SK-N-SH (cell line): ENCODE results near the gene UBA1. TPM values are rescaled to one million over a fixed set of nuclear protein-coding genes. Genes with fewer than 3 reads are reported as not detected.

ENCODE experiments used
- CTCF ChIA-PET: fragments of 300-600, 350-600 bp; formaldehyde crosslinking; extraction: SDS; loops from one replicate; lab custom pipeline; 2021; lab: Yijun Ruan, JAX
- POLR2A ChIA-PET: fragments of 350-600 bp; sonication (Branson Sonifier 250); formaldehyde crosslinking; extraction: SDS; loops from one replicate; lab custom pipeline; 2020; ENCODE audit warnings: antibody characterized with exemption, inconsistent platforms; lab: Yijun Ruan, JAX
- DNase-seq: peaks from one replicate; pipeline ENCODE4 v3.0.0; 2012
- H2AFZ ChIP-seq: fragments of 200-600 bp; sonication (generic); 2 replicates; pipeline ENCODE4 v1.8.1; 2016; ENCODE audit warnings: antibody characterized with exemption, mild to moderate bottlenecking, low read depth
- H3F3A ChIP-seq: fragments of 200-600 bp; sonication (generic); replicated peaks from 2 replicates; pipeline ENCODE3; 2016; ENCODE audit warnings: antibody characterized with exemption, mild to moderate bottlenecking; ENCODE audit not compliant: insufficient read depth
- H3K27ac ChIP-seq, 2 experiments: fragments of 200-500 bp in 1 of 2; fragments of 200-600 bp in 1 of 2; sonication (Bioruptor generic) in 1 of 2; sonication (generic), shearing (Covaris generic) in 1 of 2; 2 replicates each; pipeline versions ENCODE4 v1.5.1 to v1.6.1; 2014 to 2016; ENCODE audit warnings: low read depth in 2 of 2, inconsistent platforms in 1 of 2, low read length in 1 of 2, mild to moderate bottlenecking in 1 of 2, mixed read lengths in 1 of 2
- H3K27me3 ChIP-seq: fragments of 200-600 bp; sonication (generic), shearing (Covaris generic); 2 replicates; pipeline ENCODE4 v1.6.1; 2016; ENCODE audit warnings: mixed run types; ENCODE audit not compliant: insufficient read depth
- H3K36me3 ChIP-seq, 2 experiments: fragments of 200-500 bp in 1 of 2; fragments of 200-600 bp in 1 of 2; sonication (Bioruptor generic) in 1 of 2; sonication (generic) in 1 of 2; replicated peaks in 1 of 2; 2 replicates each; pipeline versions ENCODE3 to v1.5.1; 2014 to 2016; ENCODE audit warnings: low read length in 1 of 2, mild to moderate bottlenecking in 1 of 2; ENCODE audit not compliant: insufficient read depth in 2 of 2, control insufficient read depth in 1 of 2
- H3K4me1 ChIP-seq, 2 experiments: fragments of 200-500 bp in 1 of 2; fragments of 200-600 bp in 1 of 2; sonication (Bioruptor generic) in 1 of 2; sonication (generic), shearing (Covaris generic) in 1 of 2; 2 replicates each; pipeline versions ENCODE4 v1.5.1 to v1.6.1; 2014 to 2016; ENCODE audit warnings: low read depth in 1 of 2, low read length in 1 of 2, mixed run types in 1 of 2; ENCODE audit not compliant: insufficient read depth in 2 of 2, control insufficient read depth in 1 of 2
- H3K4me2 ChIP-seq: fragments of 200-600 bp; sonication (generic), shearing (Covaris generic); 2 replicates; pipeline ENCODE4 v1.6.1; 2017; ENCODE audit warnings: mixed run types
- H3K4me3 ChIP-seq, 2 experiments: fragments of 200-500 bp in 1 of 2; fragments of 200-600 bp in 1 of 2; sonication (Bioruptor generic) in 1 of 2; sonication (generic), shearing (Covaris generic) in 1 of 2; 2 replicates each; pipeline versions ENCODE4 v1.5.1 to v1.8.1; 2014 to 2016; ENCODE audit warnings: low read depth in 2 of 2, inconsistent platforms in 1 of 2, low read length in 1 of 2, mild to moderate bottlenecking in 1 of 2, mixed read lengths in 1 of 2, moderate library complexity in 1 of 2
- H3K79me2 ChIP-seq: fragments of 200-600 bp; sonication (generic); 2 replicates; pipeline ENCODE4 v1.8.1; 2017; ENCODE audit warnings: mild to moderate bottlenecking; ENCODE audit not compliant: insufficient read depth
- H3K9ac ChIP-seq: fragments of 200-600 bp; sonication (generic); 2 replicates; pipeline ENCODE4 v1.6.1; 2017; ENCODE audit warnings: mixed run types
- H3K9me2 ChIP-seq: fragments of 200-600 bp; sonication (generic); 2 replicates; pipeline ENCODE4 v1.6.1; 2017; ENCODE audit warnings: mixed run types
- H3K9me3 ChIP-seq: fragments of 200-600 bp; sonication (generic); 2 replicates; pipeline ENCODE4 v1.6.1; 2017; ENCODE audit warnings: mixed run types, mild to moderate bottlenecking, moderate library complexity
- H4K20me1 ChIP-seq: fragments of 200-600 bp; sonication (generic); 2 replicates; pipeline ENCODE4 v1.6.1; 2017; ENCODE audit warnings: mild to moderate bottlenecking, mixed run types; ENCODE audit not compliant: insufficient read depth
- FOXJ3 ChIP-seq: sonication (generic); formaldehyde crosslinking; IDR thresholded peaks from 2 replicates; pipeline ENCODE4 v1.5.1; 2020; ENCODE audit warnings: mild to moderate bottlenecking, missing genetic modification reagents
- PBX3 ChIP-seq: IDR thresholded peaks from 2 replicates; pipeline ENCODE4; 2012
- YY1 ChIP-seq: IDR thresholded peaks from 2 replicates; pipeline ENCODE4 v1.4.0; 2012; ENCODE audit warnings: low read depth, mild to moderate bottlenecking
- WGBS: methylation state at CpG from one replicate; pipeline ENCODE4 v1.1.6; 2017; ENCODE audit warnings: low lambda C conversion rate; 5-methylcytosine and 5-hydroxymethylcytosine counted together
- polyA plus RNA-seq, 3 experiments: library from polyadenylated mRNA; depleted of rRNA; stranded (reverse); fragments of >200 nt; gene quantifications; 2 replicates each; pipeline ENCODE4 v1.2.3, GENCODE V29; 2012
- TF ChIP-seq, protein P1 (sequence below): fragments of 200-600 bp; sonication (generic); IDR thresholded peaks from 2 replicates; pipeline ENCODE4 v1.6.1; 2017; ENCODE audit warnings: antibody characterized with exemption, mild to moderate bottlenecking, moderate library complexity
- TF ChIP-seq, protein P2 (sequence below): IDR thresholded peaks from 2 replicates; pipeline ENCODE4 v1.4.0; 2012; ENCODE audit warnings: low read depth, borderline replicate concordance

The UBA1 gene
- polyA plus RNA-seq, 1 of the 3 experiments (the other 2 are of a cell fraction) = 283 TPM

GRCh38 chrX:47197526-47197925, 3.9 kb downstream of the UBA1 start:
- Histone ChIP-seq H3K27me3 (no peaks in the 10 kb centered on the region), H3F3A (no peaks in the 10 kb centered on the region), H3K79me2 (peaks cover 57% of the 10 kb centered on the region), H3K9me3 (no peaks in the 10 kb centered on the region), H3K9me2 (no peaks in the 10 kb centered on the region), H4K20me1 (peaks cover 54% of the 10 kb centered on the region), H3K9ac (no peak overlapping the region), H3K4me3 (no peak overlapping the region), H3K4me1 (peaks cover 16 to 36% of the 10 kb centered on the region in 2 experiments), H2AFZ (no peak overlapping the region), H3K36me3 (peaks cover 60 to 64% of the 10 kb centered on the region in 2 experiments), H3K4me2 (peak overlapping the region; percentile 86), H3K27ac (no peak overlapping the region)
- 89% methylated on average over 7 of the region's 7 CpGs for WGBS
- ChIA-PET CTCF (no interaction called here), POLR2A (interaction anchor here (0.6 kb wide), 1 partner anchor 186 kb away, joined by 4 read pairs; no protein-coding TSS in a partner anchor)
- TF ChIP-seq PBX3 (no peak), FOXJ3 (CRISPR knock-in tag) (no peak)
- TF ChIP-seq, protein P1, sequence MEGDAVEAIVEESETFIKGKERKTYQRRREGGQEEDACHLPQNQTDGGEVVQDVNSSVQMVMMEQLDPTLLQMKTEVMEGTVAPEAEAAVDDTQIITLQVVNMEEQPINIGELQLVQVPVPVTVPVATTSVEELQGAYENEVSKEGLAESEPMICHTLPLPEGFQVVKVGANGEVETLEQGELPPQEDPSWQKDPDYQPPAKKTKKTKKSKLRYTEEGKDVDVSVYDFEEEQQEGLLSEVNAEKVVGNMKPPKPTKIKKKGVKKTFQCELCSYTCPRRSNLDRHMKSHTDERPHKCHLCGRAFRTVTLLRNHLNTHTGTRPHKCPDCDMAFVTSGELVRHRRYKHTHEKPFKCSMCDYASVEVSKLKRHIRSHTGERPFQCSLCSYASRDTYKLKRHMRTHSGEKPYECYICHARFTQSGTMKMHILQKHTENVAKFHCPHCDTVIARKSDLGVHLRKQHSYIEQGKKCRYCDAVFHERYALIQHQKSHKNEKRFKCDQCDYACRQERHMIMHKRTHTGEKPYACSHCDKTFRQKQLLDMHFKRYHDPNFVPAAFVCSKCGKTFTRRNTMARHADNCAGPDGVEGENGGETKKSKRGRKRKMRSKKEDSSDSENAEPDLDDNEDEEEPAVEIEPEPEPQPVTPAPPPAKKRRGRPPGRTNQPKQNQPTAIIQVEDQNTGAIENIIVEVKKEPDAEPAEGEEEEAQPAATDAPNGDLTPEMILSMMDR = no peak
- no peak for DNase-seq

DNA sequence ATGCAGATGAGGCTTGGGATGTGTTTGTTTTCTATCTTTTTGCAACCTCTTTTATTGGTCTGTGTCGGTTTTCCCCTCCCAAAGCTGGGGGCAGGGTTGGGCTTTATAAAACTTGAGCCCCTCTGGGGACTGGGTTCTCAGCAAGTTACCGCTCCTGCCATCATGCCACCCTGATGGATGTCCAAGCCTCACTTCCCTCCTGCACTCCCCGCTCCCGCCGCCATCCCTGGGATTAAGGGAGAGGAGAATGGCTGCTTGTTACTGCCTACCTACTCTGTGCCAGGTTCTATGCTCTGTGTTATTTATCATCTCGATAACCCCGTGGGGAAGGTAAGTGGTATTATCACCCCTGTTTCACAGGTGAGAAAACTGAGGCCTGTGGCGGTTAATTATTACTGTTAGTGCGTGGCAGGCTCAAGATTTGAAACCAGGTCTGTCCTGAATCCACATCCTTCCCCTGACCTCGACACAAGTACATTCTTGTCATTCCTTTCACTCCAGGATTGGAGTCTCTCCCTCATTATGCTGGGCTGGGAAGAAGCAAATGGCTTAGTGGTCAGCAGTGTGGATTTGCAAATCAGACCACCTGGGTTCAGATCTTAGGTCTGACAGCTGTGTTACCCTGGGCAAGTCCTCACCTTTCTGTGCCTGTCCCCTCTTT, 4.5 kb downstream of the UBA1 start:
- no peak for DNase-seq
- CTCF ChIA-PET = interaction anchor here (1.3 kb wide), 1 partner anchor 186 kb away, joined by 3 read pairs; no protein-coding TSS in a partner anchor
- WGBS = 89% methylated on average over 10 of the region's 10 CpGs
- H3K4me2 ChIP-seq = no peak overlapping the region
- no peaks in the 10 kb centered on the region for H3F3A ChIP-seq
- H3K4me1 ChIP-seq = peaks cover 16 to 34% of the 10 kb centered on the region in 2 experiments
- H3K36me3 ChIP-seq = peaks cover 65 to 66% of the 10 kb centered on the region in 2 experiments
- peaks cover 53% of the 10 kb centered on the region for H3K79me2 ChIP-seq
- TF ChIP-seq, protein P2, sequence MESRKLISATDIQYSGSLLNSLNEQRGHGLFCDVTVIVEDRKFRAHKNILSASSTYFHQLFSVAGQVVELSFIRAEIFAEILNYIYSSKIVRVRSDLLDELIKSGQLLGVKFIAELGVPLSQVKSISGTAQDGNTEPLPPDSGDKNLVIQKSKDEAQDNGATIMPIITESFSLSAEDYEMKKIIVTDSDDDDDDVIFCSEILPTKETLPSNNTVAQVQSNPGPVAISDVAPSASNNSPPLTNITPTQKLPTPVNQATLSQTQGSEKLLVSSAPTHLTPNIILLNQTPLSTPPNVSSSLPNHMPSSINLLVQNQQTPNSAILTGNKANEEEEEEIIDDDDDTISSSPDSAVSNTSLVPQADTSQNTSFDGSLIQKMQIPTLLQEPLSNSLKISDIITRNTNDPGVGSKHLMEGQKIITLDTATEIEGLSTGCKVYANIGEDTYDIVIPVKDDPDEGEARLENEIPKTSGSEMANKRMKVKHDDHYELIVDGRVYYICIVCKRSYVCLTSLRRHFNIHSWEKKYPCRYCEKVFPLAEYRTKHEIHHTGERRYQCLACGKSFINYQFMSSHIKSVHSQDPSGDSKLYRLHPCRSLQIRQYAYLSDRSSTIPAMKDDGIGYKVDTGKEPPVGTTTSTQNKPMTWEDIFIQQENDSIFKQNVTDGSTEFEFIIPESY = no peak
- TF ChIP-seq YY1 = no peak
- TF ChIP-seq, protein P1 = no peak
- no peaks in the 10 kb centered on the region for H3K27me3 ChIP-seq
- POLR2A ChIA-PET = no interaction called here
- peaks cover 54% of the 10 kb centered on the region for H4K20me1 ChIP-seq
- no peaks in the 10 kb centered on the region for H3K9me3 ChIP-seq
- no peak overlapping the region for H3K27ac ChIP-seq
- H3K9me2 ChIP-seq = no peaks in the 10 kb centered on the region
- no peak overlapping the region for H3K4me3 ChIP-seq
- peak overlapping the region; percentile 11; the same call in 1 of the 2 replicates for H3K9ac ChIP-seq
- H2AFZ ChIP-seq = no peak overlapping the region
